ENCODE measurements around the gene SH3TC2.
A peak's percentile ranks its signal among the peaks of the same experiment; 100 is the strongest.

Gene SH3TC2

GRCh38 chr5:148967783-148968182, 95.1 kb downstream of the SH3TC2 start:
- no peak for DNase-seq

DNA sequence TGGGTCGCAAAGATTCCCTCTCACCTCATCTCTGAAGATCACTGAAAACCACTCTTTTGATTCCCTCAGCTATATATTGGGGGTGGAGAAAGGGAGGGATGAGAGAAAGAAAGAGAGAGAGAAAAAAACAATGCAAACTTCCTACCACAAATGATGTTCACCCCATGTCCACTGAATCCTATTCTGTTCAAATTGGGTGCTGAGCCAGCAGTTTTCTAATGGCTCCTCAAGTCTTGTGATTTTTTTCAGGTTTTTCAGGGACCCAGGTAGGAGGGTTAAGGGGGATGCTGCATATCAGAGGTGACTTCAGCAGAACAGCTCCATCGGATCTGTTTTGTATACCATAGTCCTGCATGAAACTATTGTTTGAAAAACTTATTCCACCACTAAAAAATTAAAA, 95.9 kb downstream of the SH3TC2 start:
- DNase-seq: no peak

DNA sequence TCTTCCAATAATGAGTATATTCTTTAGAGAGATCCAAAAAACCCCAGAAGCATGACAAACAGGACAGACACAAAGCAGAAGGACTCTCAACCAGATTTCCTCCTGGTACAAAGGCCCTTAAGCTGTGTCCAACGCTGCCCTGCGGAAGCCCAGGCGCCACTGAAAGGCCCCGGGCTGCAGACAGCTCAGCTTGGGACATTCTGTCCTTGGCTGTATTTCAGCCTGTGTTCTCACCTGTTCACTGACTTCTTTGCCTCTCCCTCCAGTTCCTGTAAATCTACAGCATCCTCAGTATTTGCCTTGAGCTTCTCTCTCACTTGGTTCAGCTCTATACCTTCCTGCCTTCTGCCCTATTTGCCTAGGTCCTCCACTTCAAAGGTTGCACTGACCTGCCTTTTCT, 96.5 kb downstream of the SH3TC2 start:
- no peak for DNase-seq

DNA sequence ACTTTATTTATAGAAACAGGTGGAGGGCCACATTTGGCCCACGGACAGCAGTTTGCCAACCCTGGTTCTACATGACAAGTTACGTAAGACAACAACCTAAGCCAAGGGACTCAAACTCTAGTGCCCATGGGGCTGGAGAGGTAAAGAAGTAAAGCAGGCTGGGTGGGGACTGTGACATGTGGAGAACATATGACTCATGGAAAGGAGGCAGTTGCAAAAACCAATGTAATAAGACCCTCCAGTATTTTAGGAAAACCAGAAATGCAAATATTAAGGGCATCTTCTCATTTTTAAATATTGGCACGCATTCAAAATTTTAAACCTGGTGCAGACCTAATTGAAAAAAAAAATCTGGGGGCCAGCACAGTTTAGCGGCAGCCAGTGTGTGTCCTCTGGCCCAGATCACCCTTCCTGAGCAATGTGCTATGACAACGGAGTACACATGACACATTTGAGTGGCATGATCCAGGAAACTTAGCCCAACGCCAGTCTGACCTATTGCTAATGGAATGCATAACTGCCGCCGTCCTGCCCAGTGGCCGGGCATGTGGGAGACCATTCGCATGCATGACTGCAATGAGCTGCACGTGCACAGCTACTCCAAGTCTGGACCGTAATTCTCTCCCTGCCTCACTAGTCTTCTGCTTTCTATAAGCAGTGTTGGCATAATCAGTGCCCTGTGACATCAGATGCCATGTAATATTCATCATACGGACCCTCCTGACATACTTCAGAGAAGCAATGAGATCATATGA, 97.2 kb downstream of the SH3TC2 start:
- DNase-seq: no peak

- DNase-seq: no peak
Measured at GRCh38 chr5:148963664-148964063, 99.2 kb downstream of the SH3TC2 start.

- DNase-seq: peak; percentile 12
Measured at GRCh38 chr5:148962761-148963324, 100.0 kb downstream of the SH3TC2 start.

DNA sequence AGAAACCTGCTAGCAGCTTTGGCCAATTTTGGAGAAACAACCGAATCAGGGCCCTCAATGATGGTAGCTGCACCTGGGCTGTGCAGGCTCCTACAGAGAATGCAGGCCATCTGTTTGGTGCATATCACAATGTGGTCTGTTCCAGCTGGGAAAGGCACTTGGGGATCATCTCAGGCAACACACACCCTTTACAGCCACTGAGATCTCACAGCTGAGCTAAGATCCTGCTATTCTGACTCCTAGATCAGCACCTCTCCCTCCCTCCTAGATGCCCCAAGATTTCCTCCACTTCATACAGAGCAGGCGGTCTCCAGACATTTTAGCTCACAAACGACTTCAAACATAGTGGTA, 100.7 kb downstream of the SH3TC2 start:
- no peak for DNase-seq

- DNase-seq: no peak
Measured at GRCh38 chr5:148961261-148962199, 101.3 kb downstream of the SH3TC2 start.

DNA sequence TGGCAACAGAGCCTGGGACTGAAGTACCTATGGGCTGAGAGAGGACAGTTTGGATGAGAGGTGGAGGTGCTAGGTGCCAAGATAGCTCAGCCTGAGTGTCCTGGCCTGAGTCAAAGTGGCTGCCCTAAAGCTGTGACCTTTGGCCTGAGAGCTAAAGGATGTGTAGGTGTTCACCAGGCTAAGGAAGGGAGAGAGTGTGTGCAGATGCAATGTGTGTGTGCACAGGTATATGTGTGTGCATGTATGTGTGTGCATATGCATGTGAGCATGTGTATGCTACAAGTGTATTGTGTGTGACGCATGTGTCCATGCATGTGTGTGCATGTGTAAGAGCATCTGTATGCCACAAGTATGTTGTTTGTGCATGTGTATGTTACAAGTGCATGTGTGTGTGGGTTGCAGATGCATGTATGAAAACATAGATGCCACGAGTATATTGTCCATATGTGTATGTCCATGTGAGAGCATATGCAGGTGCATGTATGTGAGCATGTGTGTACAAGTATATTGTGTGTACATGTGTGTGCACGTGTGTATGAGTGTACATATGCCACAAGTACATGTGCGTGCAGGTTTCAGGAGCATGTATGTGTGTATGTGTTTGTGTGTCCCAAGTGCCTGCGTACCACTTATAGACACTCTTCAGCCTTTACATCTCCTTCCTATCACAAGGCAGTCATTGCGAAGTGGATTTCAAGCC, 102.6 kb downstream of the SH3TC2 start:
- no peak for DNase-seq

GRCh38 chr5:148957591-148958202, 105.2 kb downstream of the SH3TC2 start:
- peak; percentile 54 for DNase-seq

DNA sequence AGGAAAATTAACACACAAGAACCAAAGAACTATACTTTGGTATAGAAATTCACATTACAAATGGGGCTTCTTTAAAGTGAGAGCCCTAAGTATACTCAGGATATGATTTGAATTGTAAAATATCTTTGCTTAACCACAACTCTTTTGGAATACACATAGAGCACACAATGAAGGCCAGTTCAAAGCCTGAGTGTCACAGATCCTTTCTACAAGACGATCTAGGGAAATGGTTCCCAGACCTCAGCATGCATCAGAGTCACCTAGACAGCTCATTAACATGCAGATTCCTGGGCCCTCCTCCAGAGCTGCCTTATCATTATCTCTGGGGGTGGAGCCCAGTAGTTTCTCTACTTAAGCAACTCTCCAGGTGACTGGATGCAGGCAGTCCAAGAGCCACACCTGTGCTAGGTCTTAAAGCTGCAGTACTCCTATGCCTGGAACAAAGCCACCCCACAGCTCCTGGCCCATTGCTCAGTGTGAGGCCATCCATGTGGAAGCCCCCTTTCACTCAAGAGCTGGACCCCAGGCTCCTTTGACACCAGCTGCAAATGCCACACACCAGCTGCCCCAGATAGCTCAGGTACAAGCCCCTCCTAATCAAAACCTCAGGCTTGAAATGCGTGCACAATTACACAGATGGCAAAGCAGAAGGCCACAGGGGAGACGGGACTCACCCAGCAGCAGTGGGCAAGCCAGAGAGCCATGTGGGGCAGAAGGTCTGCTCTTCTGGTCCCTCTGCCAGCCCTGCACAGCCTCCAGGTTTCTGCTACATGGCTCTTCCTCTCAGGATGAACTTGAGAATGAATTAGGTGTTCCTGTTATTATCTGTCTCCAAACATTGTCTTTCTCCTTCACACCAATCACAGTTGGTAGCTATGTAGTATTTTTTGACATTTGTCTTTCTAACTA, 106.1 kb downstream of the SH3TC2 start:
- DNase-seq: no peak
